D721Med (cell line): Measurements from ENCODE around the gene LYPD6B.

Source experiments
- DNase-seq: peaks from one replicate; pipeline ENCODE4 v3.0.0; 2011; ENCODE audit warnings: low spot score; ENCODE audit not compliant: insufficient read length
- FAIRE-seq: peaks from 2 replicates; lab custom pipeline; 2011; peaks lifted over from hg19 to GRCh38; lab: Jason Lieb, UNC
- CTCF ChIP-seq: IDR thresholded peaks from 2 replicates; pipeline ENCODE4 v1.5.1; 2012; ENCODE audit warnings: mild to moderate bottlenecking, control low read depth; ENCODE audit not compliant: insufficient read depth; ENCODE audit errors: missing control alignments

The LYPD6B gene

GRCh38 chr2:149258531-149258930, 220.0 kb downstream of the LYPD6B start:
- DNase-seq = no peak
- no peak for FAIRE-seq
- no peak for TF ChIP-seq CTCF

GRCh38 chr2:149259136-149259535, 220.6 kb downstream of the LYPD6B start:
- DNase-seq = no peak
- no peak for FAIRE-seq
- no peak for TF ChIP-seq CTCF

GRCh38 chr2:149261692-149262091, 223.2 kb downstream of the LYPD6B start:
- FAIRE-seq (no peak), DNase-seq (no peak)
- no peak for TF ChIP-seq CTCF
